ENCODE measurements around the gene RABAC1.

Gene RABAC1

DNA sequence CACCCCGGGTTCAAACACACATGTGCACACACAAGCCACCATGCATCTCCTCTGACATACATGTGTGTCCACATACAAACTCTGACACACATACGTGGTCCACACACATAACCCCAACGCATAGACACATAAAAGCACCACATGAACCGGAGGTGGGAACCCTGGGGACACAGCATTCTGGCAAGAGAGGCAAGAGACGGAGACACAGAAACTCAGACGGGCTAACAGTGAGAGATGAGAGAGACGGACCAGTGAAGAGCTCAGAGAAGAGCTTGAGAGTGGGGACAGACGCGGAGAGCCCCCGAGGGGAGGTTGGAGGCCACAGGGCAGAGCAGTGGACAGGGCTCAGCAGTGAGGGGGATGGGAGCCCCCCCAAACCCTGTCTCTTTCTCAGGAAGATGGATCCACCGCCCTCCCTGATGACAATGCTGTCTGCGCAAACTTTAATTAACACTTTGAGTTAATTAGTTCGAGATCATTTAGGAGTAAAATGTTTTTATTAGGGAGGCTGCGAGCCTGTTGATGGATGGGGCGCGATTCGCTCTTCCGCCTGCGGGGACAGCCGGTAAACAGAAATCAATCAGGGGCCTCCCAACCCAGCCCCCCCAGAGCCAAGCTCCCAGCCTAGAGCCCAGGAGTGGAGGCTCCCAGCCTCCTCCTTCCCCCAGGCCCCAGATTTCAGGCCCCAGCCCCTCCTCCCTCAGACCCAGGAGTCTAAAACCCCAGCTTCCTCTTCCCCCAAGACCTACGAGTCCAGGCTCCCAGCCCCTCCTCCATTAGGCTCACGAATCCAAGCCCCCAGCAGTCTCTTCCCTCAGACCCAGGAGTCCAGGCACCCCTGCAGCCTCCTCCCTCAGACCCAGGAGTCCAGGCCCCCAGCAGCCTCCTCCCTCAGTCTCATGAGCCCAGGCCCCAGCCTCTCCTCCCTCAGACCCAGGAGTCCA, 21.3 kb downstream of the RABAC1 start:
- peak overlapping the region; percentile 18; the same call in 1 of the 2 replicates for H3K9ac ChIP-seq
- H3K9me3 ChIP-seq: no peaks in the 10 kb centered on the region
- no peak for TF ChIP-seq Cebpa-rat (IDR thresholded peaks at IDR 0.05)
- H3K27me3 ChIP-seq: peaks cover 53% of the 10 kb centered on the region
- no peaks in the 10 kb centered on the region for H3K36me3 ChIP-seq
- peak overlapping the region; percentile 67 for H3K4me2 ChIP-seq
- H4K20me1 ChIP-seq: no peaks in the 10 kb centered on the region
- H3K27ac ChIP-seq: peak overlapping the region; percentile 68
- peaks cover 49% of the 10 kb centered on the region for H3K4me1 ChIP-seq
- no peak overlapping the region for H3K4me3 ChIP-seq

- Histone ChIP-seq H3K9me3 (no peaks in the 10 kb centered on the region), H3K9ac (no peak overlapping the region), H3K36me3 (no peaks in the 10 kb centered on the region), H4K20me1 (no peaks in the 10 kb centered on the region), H3K4me2 (peak overlapping the region; percentile 67), H3K27ac (peak overlapping the region; percentile 44; the same call in 1 of the 2 replicates), H3K4me3 (no peak overlapping the region), H3K27me3 (peaks cover 53% of the 10 kb centered on the region), H3K4me1 (peaks cover 58% of the 10 kb centered on the region)
- TF ChIP-seq Cebpa-rat (IDR thresholded peaks at IDR 0.05): no peak
Measured at GRCh38 chr19:41936961-41937360, 22.2 kb downstream of the RABAC1 start.

DNA sequence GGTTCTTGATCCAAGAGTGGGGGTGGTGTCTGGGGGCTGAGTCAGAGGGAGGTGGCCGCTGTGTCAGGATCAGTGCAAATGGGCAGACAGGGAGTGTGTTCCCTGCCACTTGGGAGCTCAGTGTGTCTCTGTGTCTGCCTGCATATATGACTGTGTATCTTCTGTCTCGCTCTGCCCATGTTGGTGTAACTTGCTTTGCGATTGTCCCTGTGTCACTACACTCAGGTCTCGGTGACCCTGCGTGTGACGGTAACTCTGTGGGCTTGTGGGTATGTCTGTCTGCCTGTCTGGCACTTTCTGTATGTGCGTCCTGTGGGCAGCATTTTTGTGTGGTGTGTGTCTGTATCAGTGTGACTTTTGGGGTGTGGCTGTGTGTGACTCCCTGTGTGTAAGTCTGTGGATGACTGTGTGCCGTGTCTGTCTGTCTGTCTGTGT, 22.7 kb downstream of the RABAC1 start:
- no peak overlapping the region for H3K27ac ChIP-seq

GRCh38 chr19:41935760-41936415, 23.2 kb downstream of the RABAC1 start:
- no peak overlapping the region for H3K27ac ChIP-seq
- no peaks in the 10 kb centered on the region for H3K9me3 ChIP-seq
- no peak overlapping the region for H3K4me3 ChIP-seq
- TF ChIP-seq Cebpa-rat (IDR thresholded peaks at IDR 0.05): no peak
- peaks cover 42% of the 10 kb centered on the region for H3K27me3 ChIP-seq
- H3K4me1 ChIP-seq: peaks cover 62% of the 10 kb centered on the region
- no peaks in the 10 kb centered on the region for H3K36me3 ChIP-seq
- no peak overlapping the region for H3K9ac ChIP-seq
- no peaks in the 10 kb centered on the region for H4K20me1 ChIP-seq
- H3K4me2 ChIP-seq: no peak overlapping the region

More for the DNA sequence above, 22.7 kb downstream of the RABAC1 start:
- H4K20me1 ChIP-seq: no peaks in the 10 kb centered on the region
- no peak overlapping the region for H3K4me2 ChIP-seq
- no peaks in the 10 kb centered on the region for H3K36me3 ChIP-seq
- peaks cover 48% of the 10 kb centered on the region for H3K27me3 ChIP-seq
- no peak for TF ChIP-seq Cebpa-rat (IDR thresholded peaks at IDR 0.05)
- H3K9me3 ChIP-seq: no peaks in the 10 kb centered on the region
- no peak overlapping the region for H3K4me3 ChIP-seq
- H3K9ac ChIP-seq: no peak overlapping the region
- H3K4me1 ChIP-seq: peaks cover 62% of the 10 kb centered on the region

- Histone ChIP-seq H3K4me2 (peak overlapping the region; percentile 47), H3K36me3 (no peaks in the 10 kb centered on the region)
Measured at GRCh38 chr19:41934849-41935374, 24.2 kb downstream of the RABAC1 start.

DNA sequence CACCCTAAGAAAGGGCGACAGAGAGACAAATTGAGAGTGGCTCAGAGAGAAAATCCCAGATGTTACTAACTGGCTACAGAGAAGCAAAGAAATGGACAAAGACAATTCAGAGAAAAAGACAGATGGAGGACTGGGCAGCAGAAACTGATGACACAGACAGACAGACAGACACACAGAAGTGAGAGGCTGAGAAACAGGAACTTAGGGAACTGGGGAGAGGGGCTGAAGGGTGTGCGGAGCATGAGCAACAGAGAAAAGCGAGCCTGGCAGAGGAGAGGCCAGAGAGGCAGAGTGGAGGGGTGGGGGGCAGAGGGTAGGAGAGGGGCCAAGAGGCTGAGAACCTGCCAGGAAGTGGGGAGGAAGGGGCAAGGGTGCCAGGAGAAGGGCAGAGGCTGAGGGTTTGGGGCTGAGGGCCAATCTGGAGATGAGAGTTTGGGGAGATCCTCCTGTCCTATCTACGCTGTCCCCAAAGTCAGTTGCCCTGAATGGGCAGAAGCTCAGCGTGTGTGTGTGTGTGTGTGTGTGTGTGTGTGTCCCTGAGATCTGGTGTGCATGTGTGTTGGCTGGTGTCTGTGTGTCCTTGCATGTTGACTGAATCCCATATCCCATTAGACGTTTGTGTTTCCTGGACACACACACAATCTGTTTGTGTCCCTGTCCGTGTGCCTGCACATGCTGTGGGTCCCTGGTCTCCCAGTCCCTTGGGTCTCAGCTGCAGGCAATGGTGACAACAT, 25.3 kb downstream of the RABAC1 start:
- Histone ChIP-seq H3K9me3 (no peaks in the 10 kb centered on the region), H3K9ac (no peak overlapping the region), H4K20me1 (no peaks in the 10 kb centered on the region), H3K36me3 (no peaks in the 10 kb centered on the region), H3K4me2 (peak overlapping the region; percentile 47), H3K27ac (peak overlapping the region; percentile 20), H3K27me3 (peaks cover 51% of the 10 kb centered on the region), H3K4me3 (no peak overlapping the region), H3K4me1 (peaks cover 78% of the 10 kb centered on the region)
- TF ChIP-seq Cebpa-rat (IDR thresholded peaks at IDR 0.05): no peak

More at GRCh38 chr19:41934849-41935374, 24.2 kb downstream of the RABAC1 start:
- peaks cover 67% of the 10 kb centered on the region for H3K4me1 ChIP-seq
- H3K9ac ChIP-seq: no peak overlapping the region
- H3K9me3 ChIP-seq: no peaks in the 10 kb centered on the region
- peak overlapping the region; percentile 20 for H3K27ac ChIP-seq
- no peak for TF ChIP-seq Cebpa-rat (IDR thresholded peaks at IDR 0.05)
- H4K20me1 ChIP-seq: no peaks in the 10 kb centered on the region
- H3K27me3 ChIP-seq: peaks cover 44% of the 10 kb centered on the region
- no peak overlapping the region for H3K4me3 ChIP-seq

- no peaks in the 10 kb centered on the region for H3K9me3 ChIP-seq
- peaks cover 75% of the 10 kb centered on the region for H3K4me1 ChIP-seq
- peak overlapping the region; percentile 89 for H3K4me2 ChIP-seq
- H3K9ac ChIP-seq: no peak overlapping the region
- H3K27ac ChIP-seq: no peak overlapping the region
- no peak overlapping the region for H3K4me3 ChIP-seq
- TF ChIP-seq Cebpa-rat (IDR thresholded peaks at IDR 0.05): no peak
- H4K20me1 ChIP-seq: no peaks in the 10 kb centered on the region
- H3K27me3 ChIP-seq: peaks cover 59% of the 10 kb centered on the region
- no peaks in the 10 kb centered on the region for H3K36me3 ChIP-seq
Measured at GRCh38 chr19:41932720-41933332, 26.3 kb downstream of the RABAC1 start.

DNA sequence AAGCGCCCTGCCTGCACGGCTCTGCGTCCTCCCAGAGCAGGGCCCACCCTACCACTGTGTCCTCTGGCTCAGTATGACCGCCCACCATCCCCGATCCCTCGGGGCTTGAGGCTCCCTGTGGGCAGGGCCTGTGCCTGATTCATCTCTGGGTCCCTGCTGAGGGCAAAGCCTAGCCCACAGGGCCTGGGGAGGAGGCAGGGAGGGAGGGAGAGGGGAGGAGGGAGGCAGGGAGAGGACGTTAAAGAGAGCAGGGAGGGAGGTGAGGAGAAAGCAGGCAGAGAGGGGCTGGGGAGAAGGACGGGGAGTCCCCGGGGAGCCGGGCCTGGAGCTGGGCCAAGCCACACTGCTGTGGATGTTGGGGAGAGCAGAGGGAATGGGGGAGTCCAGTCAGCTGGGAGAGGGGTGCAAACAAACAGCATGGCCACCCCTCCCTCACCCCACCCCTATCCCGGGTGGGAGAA, 26.8 kb downstream of the RABAC1 start:
- H3K36me3 ChIP-seq: no peaks in the 10 kb centered on the region
- H3K27me3 ChIP-seq: peaks cover 59% of the 10 kb centered on the region
- H3K9me3 ChIP-seq: no peaks in the 10 kb centered on the region
- no peak for TF ChIP-seq Cebpa-rat (IDR thresholded peaks at IDR 0.05)
- no peak overlapping the region for H3K9ac ChIP-seq
- peaks cover 73% of the 10 kb centered on the region for H3K4me1 ChIP-seq
- H3K4me2 ChIP-seq: peak overlapping the region; percentile 89
- peaks cover 3% of the 10 kb centered on the region for H4K20me1 ChIP-seq
- H3K27ac ChIP-seq: no peak overlapping the region
- H3K4me3 ChIP-seq: no peak overlapping the region

Measured in BLaER1 (cell line).